HEK293 (cell line): ENCODE data around the gene MAN1B1.
"Not testable (repeated sequence)": the region's sequence is repeated elsewhere in the genome, so short reads cannot be mapped to it uniquely, and the experiment has no call there.

Experiments used
- CTCF ChIA-PET: fragments of 350-600 bp; formaldehyde crosslinking; extraction: SDS; loops from one replicate; lab custom pipeline; 2021; ENCODE audit warnings: antibody characterized with exemption; lab: Yijun Ruan, JAX
- POLR2A ChIA-PET: fragments of 300-600 bp; formaldehyde crosslinking; extraction: SDS; loops from one replicate; lab custom pipeline; 2020; ENCODE audit warnings: antibody characterized with exemption, inconsistent platforms; lab: Yijun Ruan, JAX
- H3K27ac ChIP-seq: fragments of 200-500 bp; sonication (Bioruptor generic); 2 replicates; pipeline ENCODE4 v1.5.1; 2014; ENCODE audit warnings: low read depth, low read length, control low read depth, inconsistent platforms; ENCODE audit errors: extremely low read depth
- H3K36me3 ChIP-seq, 2 experiments: fragments of 200-500 bp in 1 of 2; sonication (Bioruptor generic) in 1 of 2; 1 replicate in 1 of 2; 2 replicates in 1 of 2; pipeline ENCODE4 v1.5.1; 2014 to 2017; ENCODE audit warnings: inconsistent platforms in 2 of 2, low read length in 2 of 2; ENCODE audit not compliant: control insufficient read depth in 2 of 2, insufficient read depth in 1 of 2
- H3K4me1 ChIP-seq: fragments of 200-500 bp; sonication (Bioruptor generic); 2 replicates; pipeline ENCODE4 v1.5.1; 2014; ENCODE audit warnings: mild to moderate bottlenecking, low read length, inconsistent platforms; ENCODE audit not compliant: control insufficient read depth, insufficient read depth
- H3K4me3 ChIP-seq: 2 replicates; pipeline ENCODE4 v1.5.1; 2011; ENCODE audit warnings: low read depth, mild to moderate bottlenecking, control low read depth, low read length, moderate library complexity
- H3K9me3 ChIP-seq: fragments of 200-500 bp; sonication (Bioruptor generic); 2 replicates; pipeline ENCODE4 v1.5.1; 2014; ENCODE audit warnings: low read depth, low read length, inconsistent platforms; ENCODE audit not compliant: control insufficient read depth, insufficient read depth
- BCL11A ChIP-seq: fragments of 450-650 bp; formaldehyde crosslinking; IDR thresholded peaks from 2 replicates; pipeline ENCODE4 v1.5.1; 2016; ENCODE audit warnings: low read depth, missing biosample characterization, missing genetic modification characterization
- HOXA7 ChIP-seq: sonication (generic); formaldehyde crosslinking; IDR thresholded peaks from 2 replicates; pipeline ENCODE4 v1.8.1; 2022; ENCODE audit warnings: missing genetic modification reagents, borderline replicate concordance
- HOXD13 ChIP-seq: sonication (generic); formaldehyde crosslinking; IDR thresholded peaks from 2 replicates; pipeline ENCODE4 v1.8.0; 2022; ENCODE audit warnings: missing genetic modification reagents, borderline replicate concordance
- TCF7L2 ChIP-seq: IDR thresholded peaks from 2 replicates; pipeline ENCODE4 v1.6.1; 2011; ENCODE audit warnings: low read depth, mild to moderate bottlenecking, inconsistent platforms, low read length, moderate library complexity, borderline replicate concordance
- ZNF138 ChIP-seq: fragments of 450-650 bp; formaldehyde crosslinking; IDR thresholded peaks from 2 replicates; pipeline ENCODE4 v1.5.1; 2016; ENCODE audit warnings: missing biosample characterization, missing genetic modification characterization, borderline replicate concordance
- ZNF184 ChIP-seq: fragments of 450-650 bp; IDR thresholded peaks from 2 replicates; pipeline ENCODE4 v1.5.1; 2018; ENCODE audit warnings: missing biosample characterization, mild to moderate bottlenecking, missing genetic modification characterization
- ZNF19 ChIP-seq: fragments of 450-650 bp; formaldehyde crosslinking; IDR thresholded peaks from 2 replicates; pipeline ENCODE4; 2016; ENCODE audit warnings: missing biosample characterization, missing genetic modification characterization, low read depth
- ZNF223 ChIP-seq: fragments of 450-650 bp; formaldehyde crosslinking; IDR thresholded peaks from 2 replicates; pipeline ENCODE4 v1.5.1; 2016; ENCODE audit warnings: missing biosample characterization, missing genetic modification characterization
- ZNF24 ChIP-seq: fragments of 450-650 bp; formaldehyde crosslinking; IDR thresholded peaks from 2 replicates; pipeline ENCODE4 v1.5.1; 2016; ENCODE audit warnings: missing biosample characterization, missing genetic modification characterization
- ZNF302 ChIP-seq: fragments of 450-650 bp; formaldehyde crosslinking; IDR thresholded peaks from 2 replicates; pipeline ENCODE4 v1.5.1; 2016; ENCODE audit warnings: missing biosample characterization, missing genetic modification characterization, low read depth
- ZNF354C ChIP-seq: fragments of 450-650 bp; formaldehyde crosslinking; IDR thresholded peaks from 2 replicates; pipeline ENCODE4 v1.5.1; 2016; ENCODE audit warnings: missing biosample characterization, missing genetic modification characterization, low read depth, borderline replicate concordance
- ZNF48 ChIP-seq: fragments of 450-650 bp; formaldehyde crosslinking; IDR thresholded peaks from 2 replicates; pipeline ENCODE4 v1.5.1; 2016; ENCODE audit warnings: missing biosample characterization, missing genetic modification characterization
- ZNF560 ChIP-seq: fragments of 450-650 bp; formaldehyde crosslinking; IDR thresholded peaks from 2 replicates; pipeline ENCODE4 v1.5.1; 2017; ENCODE audit warnings: missing biosample characterization, missing genetic modification characterization, borderline replicate concordance
- TF ChIP-seq, protein P1 (sequence below): fragments of 450-650 bp; formaldehyde crosslinking; IDR thresholded peaks from 2 replicates; pipeline ENCODE4 v1.5.1; 2017; ENCODE audit warnings: missing biosample characterization, missing genetic modification characterization
- TF ChIP-seq, protein P2 (sequence below): fragments of 450-650 bp; formaldehyde crosslinking; IDR thresholded peaks from 2 replicates; pipeline ENCODE4 v1.5.1; 2016; ENCODE audit warnings: missing biosample characterization, missing genetic modification characterization
- TF ChIP-seq, protein P3 (sequence below): fragments of 450-650 bp; IDR thresholded peaks from 2 replicates; pipeline ENCODE4 v1.5.1; 2018; ENCODE audit warnings: missing biosample characterization, mild to moderate bottlenecking, missing genetic modification characterization
- TF ChIP-seq, protein P4 (sequence below): fragments of 450-650 bp; formaldehyde crosslinking; IDR thresholded peaks from 2 replicates; pipeline ENCODE4 v1.5.1; 2016; ENCODE audit warnings: missing biosample characterization, missing genetic modification characterization

The MAN1B1 gene

DNA sequence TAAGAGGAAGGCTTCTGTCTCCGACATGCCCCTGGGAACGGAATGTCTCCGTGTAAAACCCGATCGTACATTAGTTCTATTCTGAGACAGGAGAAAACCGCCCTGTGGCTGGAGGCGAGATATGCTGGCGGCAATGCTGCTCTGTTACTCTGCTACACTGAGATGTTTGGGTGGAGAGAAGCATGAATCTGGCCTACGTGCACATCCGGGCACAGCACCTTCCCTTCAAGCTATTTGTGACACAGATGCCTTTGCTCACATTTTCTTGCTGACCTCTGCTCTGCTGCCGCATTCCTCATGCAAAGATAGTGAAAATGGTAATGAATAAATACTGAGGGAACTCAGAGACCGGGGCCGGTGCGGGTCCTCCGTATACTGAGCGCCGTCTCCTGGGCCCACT is 29.9 kb downstream of the MAN1B1 start:
- H3K4me1 ChIP-seq: no peaks in the 10 kb centered on the region
- TF ChIP-seq, protein P1, sequence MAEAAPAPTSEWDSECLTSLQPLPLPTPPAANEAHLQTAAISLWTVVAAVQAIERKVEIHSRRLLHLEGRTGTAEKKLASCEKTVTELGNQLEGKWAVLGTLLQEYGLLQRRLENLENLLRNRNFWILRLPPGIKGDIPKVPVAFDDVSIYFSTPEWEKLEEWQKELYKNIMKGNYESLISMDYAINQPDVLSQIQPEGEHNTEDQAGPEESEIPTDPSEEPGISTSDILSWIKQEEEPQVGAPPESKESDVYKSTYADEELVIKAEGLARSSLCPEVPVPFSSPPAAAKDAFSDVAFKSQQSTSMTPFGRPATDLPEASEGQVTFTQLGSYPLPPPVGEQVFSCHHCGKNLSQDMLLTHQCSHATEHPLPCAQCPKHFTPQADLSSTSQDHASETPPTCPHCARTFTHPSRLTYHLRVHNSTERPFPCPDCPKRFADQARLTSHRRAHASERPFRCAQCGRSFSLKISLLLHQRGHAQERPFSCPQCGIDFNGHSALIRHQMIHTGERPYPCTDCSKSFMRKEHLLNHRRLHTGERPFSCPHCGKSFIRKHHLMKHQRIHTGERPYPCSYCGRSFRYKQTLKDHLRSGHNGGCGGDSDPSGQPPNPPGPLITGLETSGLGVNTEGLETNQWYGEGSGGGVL: no peak
- TF ChIP-seq, protein P2, sequence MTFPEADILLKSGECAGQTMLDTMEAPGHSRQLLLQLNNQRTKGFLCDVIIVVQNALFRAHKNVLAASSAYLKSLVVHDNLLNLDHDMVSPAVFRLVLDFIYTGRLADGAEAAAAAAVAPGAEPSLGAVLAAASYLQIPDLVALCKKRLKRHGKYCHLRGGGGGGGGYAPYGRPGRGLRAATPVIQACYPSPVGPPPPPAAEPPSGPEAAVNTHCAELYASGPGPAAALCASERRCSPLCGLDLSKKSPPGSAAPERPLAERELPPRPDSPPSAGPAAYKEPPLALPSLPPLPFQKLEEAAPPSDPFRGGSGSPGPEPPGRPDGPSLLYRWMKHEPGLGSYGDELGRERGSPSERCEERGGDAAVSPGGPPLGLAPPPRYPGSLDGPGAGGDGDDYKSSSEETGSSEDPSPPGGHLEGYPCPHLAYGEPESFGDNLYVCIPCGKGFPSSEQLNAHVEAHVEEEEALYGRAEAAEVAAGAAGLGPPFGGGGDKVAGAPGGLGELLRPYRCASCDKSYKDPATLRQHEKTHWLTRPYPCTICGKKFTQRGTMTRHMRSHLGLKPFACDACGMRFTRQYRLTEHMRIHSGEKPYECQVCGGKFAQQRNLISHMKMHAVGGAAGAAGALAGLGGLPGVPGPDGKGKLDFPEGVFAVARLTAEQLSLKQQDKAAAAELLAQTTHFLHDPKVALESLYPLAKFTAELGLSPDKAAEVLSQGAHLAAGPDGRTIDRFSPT (tag by site-specific recombination): no peak
- TF ChIP-seq BCL11A (no peak), ZNF184 (no peak), ZNF48 (no peak), ZNF19 (tag by site-specific recombination) (no peak), ZNF560 (tag by site-specific recombination) (no peak), ZNF302 (tag by site-specific recombination) (no peak), TCF7L2 (no peak), ZNF138 (tag by site-specific recombination) (no peak), HOXD13 (CRISPR knock-in tag) (no peak), ZNF354C (no peak), ZNF24 (no peak), ZNF223 (no peak)
- TF ChIP-seq, protein P3, sequence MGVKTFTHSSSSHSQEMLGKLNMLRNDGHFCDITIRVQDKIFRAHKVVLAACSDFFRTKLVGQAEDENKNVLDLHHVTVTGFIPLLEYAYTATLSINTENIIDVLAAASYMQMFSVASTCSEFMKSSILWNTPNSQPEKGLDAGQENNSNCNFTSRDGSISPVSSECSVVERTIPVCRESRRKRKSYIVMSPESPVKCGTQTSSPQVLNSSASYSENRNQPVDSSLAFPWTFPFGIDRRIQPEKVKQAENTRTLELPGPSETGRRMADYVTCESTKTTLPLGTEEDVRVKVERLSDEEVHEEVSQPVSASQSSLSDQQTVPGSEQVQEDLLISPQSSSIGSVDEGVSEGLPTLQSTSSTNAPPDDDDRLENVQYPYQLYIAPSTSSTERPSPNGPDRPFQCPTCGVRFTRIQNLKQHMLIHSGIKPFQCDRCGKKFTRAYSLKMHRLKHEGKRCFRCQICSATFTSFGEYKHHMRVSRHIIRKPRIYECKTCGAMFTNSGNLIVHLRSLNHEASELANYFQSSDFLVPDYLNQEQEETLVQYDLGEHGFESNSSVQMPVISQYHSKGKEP: no peak
- TF ChIP-seq, protein P4, sequence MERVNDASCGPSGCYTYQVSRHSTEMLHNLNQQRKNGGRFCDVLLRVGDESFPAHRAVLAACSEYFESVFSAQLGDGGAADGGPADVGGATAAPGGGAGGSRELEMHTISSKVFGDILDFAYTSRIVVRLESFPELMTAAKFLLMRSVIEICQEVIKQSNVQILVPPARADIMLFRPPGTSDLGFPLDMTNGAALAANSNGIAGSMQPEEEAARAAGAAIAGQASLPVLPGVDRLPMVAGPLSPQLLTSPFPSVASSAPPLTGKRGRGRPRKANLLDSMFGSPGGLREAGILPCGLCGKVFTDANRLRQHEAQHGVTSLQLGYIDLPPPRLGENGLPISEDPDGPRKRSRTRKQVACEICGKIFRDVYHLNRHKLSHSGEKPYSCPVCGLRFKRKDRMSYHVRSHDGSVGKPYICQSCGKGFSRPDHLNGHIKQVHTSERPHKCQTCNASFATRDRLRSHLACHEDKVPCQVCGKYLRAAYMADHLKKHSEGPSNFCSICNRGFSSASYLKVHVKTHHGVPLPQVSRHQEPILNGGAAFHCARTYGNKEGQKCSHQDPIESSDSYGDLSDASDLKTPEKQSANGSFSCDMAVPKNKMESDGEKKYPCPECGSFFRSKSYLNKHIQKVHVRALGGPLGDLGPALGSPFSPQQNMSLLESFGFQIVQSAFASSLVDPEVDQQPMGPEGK (tag by site-specific recombination): no peak
- ChIA-PET POLR2A (interaction anchor here (0.6 to 2.0 kb wide), 2 partner anchors 30 to 223 kb away, joined by 3 to 6 read pairs; partner anchors contain the start of gene MAN1B1), CTCF (interaction anchor here (0.9 to 10.2 kb wide), 4 partner anchors 8 to 120 kb away, joined by 3 to 69 read pairs (median 4); partner anchors contain the start of genes CYSRT1 and RNF224)
- H3K27ac ChIP-seq: no peak overlapping the region
- no peak overlapping the region for H3K4me3 ChIP-seq
- H3K9me3 ChIP-seq: no peaks in the 10 kb centered on the region
- H3K36me3 ChIP-seq: no peaks in the 10 kb centered on the region; a peak in 1 of 3 replicates

DNA sequence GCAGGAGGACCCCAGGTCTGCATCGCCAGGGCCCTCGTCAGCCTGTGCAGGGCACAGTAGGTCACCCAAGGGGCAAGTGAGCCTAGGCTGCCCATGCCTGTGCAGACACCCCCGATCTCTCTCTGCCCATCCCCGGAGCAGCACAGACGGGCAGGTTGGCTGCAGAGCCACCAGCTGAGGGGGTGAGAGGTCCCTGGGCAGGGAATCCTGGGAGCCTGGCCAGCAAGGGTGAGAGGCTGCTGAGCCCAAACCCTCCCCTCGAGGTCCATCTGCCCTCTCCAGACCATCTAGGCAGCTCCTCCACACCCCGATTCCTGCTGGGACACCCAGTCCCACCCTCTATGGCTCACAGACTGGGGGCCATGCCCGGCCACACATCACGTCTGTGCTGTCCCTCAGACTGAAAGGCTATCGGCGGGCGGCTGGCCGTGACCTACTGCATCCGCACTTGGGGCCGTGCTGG is 30.5 kb downstream of the MAN1B1 start:
- Histone ChIP-seq H3K36me3 (no peaks in the 10 kb centered on the region; a peak in 1 of 3 replicates), H3K27ac (no peak overlapping the region), H3K4me3 (no peak overlapping the region), H3K9me3 (no peaks in the 10 kb centered on the region), H3K4me1 (no peaks in the 10 kb centered on the region)
- POLR2A ChIA-PET: interaction anchor here (0.6 to 2.0 kb wide), 4 partner anchors 31 to 223 kb away, joined by 3 to 7 read pairs (median 4); partner anchors contain the start of genes MAN1B1 and TPRN
- CTCF ChIA-PET: interaction anchor here (0.9 to 10.2 kb wide), 7 partner anchors 9 to 120 kb away, joined by 3 to 69 read pairs (median 5); partner anchors contain the start of genes CYSRT1 and RNF224
- no peak for TF ChIP-seq HOXA7 (CRISPR knock-in tag)

DNA sequence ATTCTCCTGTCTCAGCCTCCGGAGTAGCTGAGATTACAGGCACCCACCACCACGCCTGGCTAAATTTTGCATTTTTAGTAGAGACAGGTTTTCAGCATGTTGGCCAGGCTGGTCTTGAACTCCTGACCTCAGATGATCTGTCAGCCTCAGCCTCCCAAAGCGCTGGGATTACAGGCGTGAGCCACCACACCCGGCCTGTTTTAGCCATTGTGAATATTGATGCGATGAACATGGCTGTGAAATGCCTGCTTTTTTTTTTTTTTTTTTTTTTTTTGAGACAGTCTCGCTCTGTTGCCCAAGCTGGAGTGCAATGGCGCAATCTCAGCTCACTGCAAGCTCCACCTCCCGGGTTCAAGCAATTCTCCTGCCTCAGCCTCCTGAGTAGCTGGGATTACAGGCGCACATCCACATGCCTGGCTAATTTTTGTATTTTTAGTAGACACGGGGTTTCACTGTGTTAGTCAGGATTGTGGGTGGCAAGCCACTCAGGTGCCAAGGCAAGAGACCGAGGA is 31.4 kb downstream of the MAN1B1 start:
- ChIA-PET POLR2A (interaction anchor here (0.7 to 1.9 kb wide), 6 partner anchors 31 to 283 kb away, joined by 3 to 8 read pairs (median 5); partner anchors contain the start of genes MAN1B1, RNF208 and TPRN), CTCF (interaction anchor here (0.6 to 10.2 kb wide), 15 partner anchors 11 to 156 kb away, joined by 3 to 69 read pairs (median 4); partner anchors contain the start of genes CYSRT1 and RNF224)
- not testable (repeated sequence) for H3K4me1 ChIP-seq, H3K9me3 ChIP-seq, H3K27ac ChIP-seq, H3K4me3 ChIP-seq, H3K36me3 ChIP-seq
